TTC549 (cell line): ENCODE measurements around the gene HOXA11.

Source experiments
- FAIRE-seq: peaks from 2 replicates; lab custom pipeline; 2012; peaks lifted over from hg19 to GRCh38; lab: Jason Lieb, UNC

Gene HOXA11

GRCh38 chr7:27132214-27132613 lies 52.8 kb downstream of the HOXA11 start:
- no peak for FAIRE-seq

GRCh38 chr7:27131390-27131819 lies 53.6 kb downstream of the HOXA11 start:
- FAIRE-seq: no peak
